H1 (cell line): Measurements from ENCODE around the gene FIBIN. TPM values are rescaled to one million over a fixed set of nuclear protein-coding genes. Genes with fewer than 3 reads are reported as not detected.

Experiments used
- EP300 ChIP-seq, 2 experiments: IDR thresholded peaks; 1 replicate in 1 of 2; 2 replicates in 1 of 2; pipeline ENCODE4 v1.6.1; 2011 to 2012; ENCODE audit warnings: low read depth in 2 of 2, low read length in 2 of 2, mild to moderate bottlenecking in 2 of 2, borderline replicate concordance in 1 of 2, inconsistent platforms in 1 of 2, moderate library complexity in 1 of 2
- KDM4A ChIP-seq: IDR thresholded peaks from one replicate; pipeline ENCODE4 v1.7.1; 2012; ENCODE audit warnings: low read depth, mild to moderate bottlenecking, moderate library complexity, low read length, inconsistent platforms; ENCODE audit not compliant: severe bottlenecking
- MAFK ChIP-seq: IDR thresholded peaks from 2 replicates; pipeline ENCODE4 v1.6.1; 2012; ENCODE audit warnings: low read depth, mild to moderate bottlenecking, improper control_type of control experiment, low read length
- NANOG ChIP-seq: IDR thresholded peaks from 2 replicates; pipeline ENCODE4 v1.6.1; 2011; ENCODE audit warnings: low read length, low read depth, mild to moderate bottlenecking, inconsistent platforms; ENCODE audit not compliant: insufficient read depth, poor library complexity, severe bottlenecking
- RBBP5 ChIP-seq: IDR thresholded peaks from 2 replicates; pipeline ENCODE4 v1.7.1; 2012; ENCODE audit warnings: low read depth, mild to moderate bottlenecking, inconsistent platforms, low read length, moderate library complexity, borderline replicate concordance
- RNF2 ChIP-seq: fragments of 200-900, 300-1000 bp; sonication (generic); IDR thresholded peaks from 2 replicates; pipeline ENCODE4 v1.7.1; 2016; ENCODE audit warnings: borderline replicate concordance, low read depth, mild to moderate bottlenecking, antibody characterized with exemption, low read length; ENCODE audit not compliant: poor library complexity, severe bottlenecking; ENCODE audit errors: missing control alignments
- SIRT6 ChIP-seq: IDR thresholded peaks from one replicate; pipeline ENCODE4 v1.7.1; 2012; ENCODE audit warnings: low read length, inconsistent platforms
- TAF1 ChIP-seq: IDR thresholded peaks from 2 replicates; pipeline ENCODE4 v1.6.1; 2011; ENCODE audit warnings: mild to moderate bottlenecking, low read depth, low read length
- polyA plus RNA-seq, 7 experiments: library from polyadenylated mRNA; depleted of rRNA in 3 of 7; stranded (reverse) in 5 of 7; unstranded in 2 of 7; fragments of >200 nt in 5 of 7; fragments of 200-250 nt in 2 of 7; gene quantifications; 1 replicate in 5 of 7; 2 replicates in 1 of 7; 4 replicates in 1 of 7; pipeline versions ENCODE4 v1.2.1 to v1.2.3, GENCODE V29; 2011 to 2013; ENCODE audit warnings: missing spikeins in 2 of 7, mixed read lengths in 2 of 7
- total RNA-seq: library from RNA; stranded (reverse); fragmentation: NEBNext Ultra II Directional; extraction: Animal tissue kit (Norgen Biotek cat#: 25700); gene quantifications from 2 replicates; pipeline ENCODE4 v1.2.1, GENCODE V29; 2021
- TF ChIP-seq, protein P1 (sequence below): fragments of 300-600 bp; sonication (generic); IDR thresholded peaks from 2 replicates; pipeline ENCODE4 v1.7.1; 2012; ENCODE audit warnings: low read length, moderate library complexity, mild to moderate bottlenecking, inconsistent platforms; ENCODE audit not compliant: insufficient replicate concordance

Gene FIBIN
- total and polyA plus RNA-seq, 2 of the 8 experiments (the other 6 are each of a cell fraction or from before 2014, with no cell fraction given), result 0.38 to 0.45 TPM

DNA sequence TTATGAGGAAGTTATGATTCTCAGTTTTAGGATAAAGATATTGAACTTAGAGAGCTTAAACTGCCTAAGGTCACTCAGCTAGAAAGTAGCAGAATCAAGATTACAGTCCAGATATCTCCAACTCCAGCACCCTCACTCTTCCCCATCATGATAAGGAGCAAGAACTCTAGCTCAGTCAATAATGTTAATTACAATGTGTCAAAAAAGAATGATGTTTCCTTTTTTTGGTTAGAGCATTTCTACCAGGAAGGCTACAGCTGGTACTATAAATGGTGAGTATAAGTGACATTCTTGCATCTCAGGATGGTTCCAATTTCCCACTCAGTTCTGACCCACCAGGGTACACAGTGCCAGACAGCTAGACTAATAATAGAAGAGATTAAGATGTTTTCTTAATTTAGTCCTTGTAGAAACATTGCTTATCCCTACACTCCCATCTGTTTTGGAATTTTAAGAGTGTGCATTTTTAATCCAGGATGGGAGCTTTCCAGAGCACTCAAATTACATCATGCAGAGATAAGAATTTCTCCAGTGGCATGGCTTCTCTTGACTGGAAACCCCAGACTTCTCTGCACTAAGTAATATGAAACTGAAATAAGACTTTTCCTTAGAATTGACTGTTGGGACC lies 25.1 kb downstream of the FIBIN start (continued):
- TF ChIP-seq, protein P1, sequence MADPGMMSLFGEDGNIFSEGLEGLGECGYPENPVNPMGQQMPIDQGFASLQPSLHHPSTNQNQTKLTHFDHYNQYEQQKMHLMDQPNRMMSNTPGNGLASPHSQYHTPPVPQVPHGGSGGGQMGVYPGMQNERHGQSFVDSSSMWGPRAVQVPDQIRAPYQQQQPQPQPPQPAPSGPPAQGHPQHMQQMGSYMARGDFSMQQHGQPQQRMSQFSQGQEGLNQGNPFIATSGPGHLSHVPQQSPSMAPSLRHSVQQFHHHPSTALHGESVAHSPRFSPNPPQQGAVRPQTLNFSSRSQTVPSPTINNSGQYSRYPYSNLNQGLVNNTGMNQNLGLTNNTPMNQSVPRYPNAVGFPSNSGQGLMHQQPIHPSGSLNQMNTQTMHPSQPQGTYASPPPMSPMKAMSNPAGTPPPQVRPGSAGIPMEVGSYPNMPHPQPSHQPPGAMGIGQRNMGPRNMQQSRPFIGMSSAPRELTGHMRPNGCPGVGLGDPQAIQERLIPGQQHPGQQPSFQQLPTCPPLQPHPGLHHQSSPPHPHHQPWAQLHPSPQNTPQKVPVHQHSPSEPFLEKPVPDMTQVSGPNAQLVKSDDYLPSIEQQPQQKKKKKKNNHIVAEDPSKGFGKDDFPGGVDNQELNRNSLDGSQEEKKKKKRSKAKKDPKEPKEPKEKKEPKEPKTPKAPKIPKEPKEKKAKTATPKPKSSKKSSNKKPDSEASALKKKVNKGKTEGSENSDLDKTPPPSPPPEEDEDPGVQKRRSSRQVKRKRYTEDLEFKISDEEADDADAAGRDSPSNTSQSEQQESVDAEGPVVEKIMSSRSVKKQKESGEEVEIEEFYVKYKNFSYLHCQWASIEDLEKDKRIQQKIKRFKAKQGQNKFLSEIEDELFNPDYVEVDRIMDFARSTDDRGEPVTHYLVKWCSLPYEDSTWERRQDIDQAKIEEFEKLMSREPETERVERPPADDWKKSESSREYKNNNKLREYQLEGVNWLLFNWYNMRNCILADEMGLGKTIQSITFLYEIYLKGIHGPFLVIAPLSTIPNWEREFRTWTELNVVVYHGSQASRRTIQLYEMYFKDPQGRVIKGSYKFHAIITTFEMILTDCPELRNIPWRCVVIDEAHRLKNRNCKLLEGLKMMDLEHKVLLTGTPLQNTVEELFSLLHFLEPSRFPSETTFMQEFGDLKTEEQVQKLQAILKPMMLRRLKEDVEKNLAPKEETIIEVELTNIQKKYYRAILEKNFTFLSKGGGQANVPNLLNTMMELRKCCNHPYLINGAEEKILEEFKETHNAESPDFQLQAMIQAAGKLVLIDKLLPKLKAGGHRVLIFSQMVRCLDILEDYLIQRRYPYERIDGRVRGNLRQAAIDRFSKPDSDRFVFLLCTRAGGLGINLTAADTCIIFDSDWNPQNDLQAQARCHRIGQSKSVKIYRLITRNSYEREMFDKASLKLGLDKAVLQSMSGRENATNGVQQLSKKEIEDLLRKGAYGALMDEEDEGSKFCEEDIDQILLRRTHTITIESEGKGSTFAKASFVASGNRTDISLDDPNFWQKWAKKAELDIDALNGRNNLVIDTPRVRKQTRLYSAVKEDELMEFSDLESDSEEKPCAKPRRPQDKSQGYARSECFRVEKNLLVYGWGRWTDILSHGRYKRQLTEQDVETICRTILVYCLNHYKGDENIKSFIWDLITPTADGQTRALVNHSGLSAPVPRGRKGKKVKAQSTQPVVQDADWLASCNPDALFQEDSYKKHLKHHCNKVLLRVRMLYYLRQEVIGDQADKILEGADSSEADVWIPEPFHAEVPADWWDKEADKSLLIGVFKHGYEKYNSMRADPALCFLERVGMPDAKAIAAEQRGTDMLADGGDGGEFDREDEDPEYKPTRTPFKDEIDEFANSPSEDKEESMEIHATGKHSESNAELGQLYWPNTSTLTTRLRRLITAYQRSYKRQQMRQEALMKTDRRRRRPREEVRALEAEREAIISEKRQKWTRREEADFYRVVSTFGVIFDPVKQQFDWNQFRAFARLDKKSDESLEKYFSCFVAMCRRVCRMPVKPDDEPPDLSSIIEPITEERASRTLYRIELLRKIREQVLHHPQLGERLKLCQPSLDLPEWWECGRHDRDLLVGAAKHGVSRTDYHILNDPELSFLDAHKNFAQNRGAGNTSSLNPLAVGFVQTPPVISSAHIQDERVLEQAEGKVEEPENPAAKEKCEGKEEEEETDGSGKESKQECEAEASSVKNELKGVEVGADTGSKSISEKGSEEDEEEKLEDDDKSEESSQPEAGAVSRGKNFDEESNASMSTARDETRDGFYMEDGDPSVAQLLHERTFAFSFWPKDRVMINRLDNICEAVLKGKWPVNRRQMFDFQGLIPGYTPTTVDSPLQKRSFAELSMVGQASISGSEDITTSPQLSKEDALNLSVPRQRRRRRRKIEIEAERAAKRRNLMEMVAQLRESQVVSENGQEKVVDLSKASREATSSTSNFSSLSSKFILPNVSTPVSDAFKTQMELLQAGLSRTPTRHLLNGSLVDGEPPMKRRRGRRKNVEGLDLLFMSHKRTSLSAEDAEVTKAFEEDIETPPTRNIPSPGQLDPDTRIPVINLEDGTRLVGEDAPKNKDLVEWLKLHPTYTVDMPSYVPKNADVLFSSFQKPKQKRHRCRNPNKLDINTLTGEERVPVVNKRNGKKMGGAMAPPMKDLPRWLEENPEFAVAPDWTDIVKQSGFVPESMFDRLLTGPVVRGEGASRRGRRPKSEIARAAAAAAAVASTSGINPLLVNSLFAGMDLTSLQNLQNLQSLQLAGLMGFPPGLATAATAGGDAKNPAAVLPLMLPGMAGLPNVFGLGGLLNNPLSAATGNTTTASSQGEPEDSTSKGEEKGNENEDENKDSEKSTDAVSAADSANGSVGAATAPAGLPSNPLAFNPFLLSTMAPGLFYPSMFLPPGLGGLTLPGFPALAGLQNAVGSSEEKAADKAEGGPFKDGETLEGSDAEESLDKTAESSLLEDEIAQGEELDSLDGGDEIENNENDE, result no peak
- no peak for TF ChIP-seq KDM4A
- no peak for TF ChIP-seq RNF2
- no peak for TF ChIP-seq SIRT6
- no peak for TF ChIP-seq NANOG
- TF ChIP-seq RBBP5, result no peak
- TF ChIP-seq TAF1, result no peak
- no peak for TF ChIP-seq MAFK
- TF ChIP-seq EP300 (IDR thresholded peaks at IDR 0.05; ENCODE audit: borderline replicate concordance in 1 of 2, low read depth in 2 of 2, low read length in 2 of 2), result no peak
